GM12878 (cell line): ENCODE measurements around the gene RUNDC3A. TPM values are rescaled to one million over a fixed set of nuclear protein-coding genes. Genes with fewer than 3 reads are reported as not detected.

Source experiments
- ATAC-seq: fragments of 200-7000 bp; cut with Tn5 transposase; 3 replicates; pipeline ENCODE4 v1.9.1; 2020; ENCODE audit warnings: mild to moderate bottlenecking, moderate library complexity
- BruUV-seq: library from RNA; stranded (reverse); fragments of 400-500 nt; replicated peaks from 2 replicates; lab custom pipeline; 2021; lab: Mats Ljungman, UMichigan
- CTCF ChIA-PET: fragments of 300-600 bp; sonication (Branson Sonifier 250); formaldehyde crosslinking; extraction: SDS; loops from one replicate; lab custom pipeline; 2021; ENCODE audit warnings: inconsistent platforms; lab: Yijun Ruan, JAX
- POLR2A ChIA-PET: fragments of 350-600 bp; formaldehyde crosslinking; extraction: SDS; loops from one replicate; lab custom pipeline; 2021; ENCODE audit warnings: inconsistent platforms; lab: Charles Lee
- RAD21 ChIA-PET: fragments of 300-600 bp; sonication (Branson Sonifier 250); formaldehyde crosslinking; loops from one replicate; lab custom pipeline; 2023; ENCODE audit warnings: antibody characterized with exemption; ENCODE audit not compliant: unreplicated experiment; lab: Charles Lee
- SMC1A ChIA-PET: fragments of 300-600 bp; sonication (Branson Sonifier 250); formaldehyde crosslinking; loops from one replicate; lab custom pipeline; 2023; ENCODE audit not compliant: unreplicated experiment, uncharacterized antibody; lab: Charles Lee
- DNase-seq: peaks from one replicate; pipeline ENCODE4 v3.0.0-alpha.2; 2011; ENCODE audit warnings: low read depth, low spot score
- FAIRE-seq: peaks from 3 replicates; lab custom pipeline; 2011; peaks lifted over from hg19 to GRCh38; lab: Jason Lieb, UNC
- H2AFZ ChIP-seq: 2 replicates; pipeline ENCODE4 v1.6.0; 2011; ENCODE audit warnings: low read depth, low read length, control low read depth; ENCODE audit not compliant: control insufficient read depth
- H3K27ac ChIP-seq: 2 replicates; pipeline ENCODE4 v1.5.1; 2011; ENCODE audit warnings: control low read depth; ENCODE audit not compliant: control insufficient read depth, insufficient read depth
- H3K27me3 ChIP-seq, 2 experiments: replicated peaks in 1 of 2; 2 replicates each; pipeline versions ENCODE4 v1.6.0 to v1.6.1; 2011; ENCODE audit warnings: low read length in 1 of 2; ENCODE audit not compliant: control insufficient read depth in 2 of 2, insufficient read depth in 2 of 2
- H3K36me3 ChIP-seq, 2 experiments: 2 replicates each; pipeline ENCODE4 v1.5.1; 2011; ENCODE audit warnings: low read length in 1 of 2; ENCODE audit not compliant: control insufficient read depth in 2 of 2, insufficient read depth in 2 of 2
- H3K4me1 ChIP-seq: 2 replicates; pipeline ENCODE4 v1.6.1; 2011; ENCODE audit warnings: mild to moderate bottlenecking, low read length, moderate library complexity, mixed read lengths; ENCODE audit not compliant: control insufficient read depth, insufficient read depth
- H3K4me2 ChIP-seq: 2 replicates; pipeline ENCODE4 v1.6.0; 2011; ENCODE audit warnings: control low read depth; ENCODE audit not compliant: control insufficient read depth, insufficient read depth
- H3K4me3 ChIP-seq: fragments of 200-600 bp; sonication (generic); 2 replicates; pipeline ENCODE4 v1.5.1; 2016
- H3K79me2 ChIP-seq: 2 replicates; pipeline ENCODE4 v1.6.0; 2011; ENCODE audit warnings: low read length; ENCODE audit not compliant: control insufficient read depth, insufficient read depth
- H3K9ac ChIP-seq: 2 replicates; pipeline ENCODE4 v1.8.0; 2011; ENCODE audit warnings: low read length, control low read depth, mixed read lengths; ENCODE audit not compliant: control insufficient read depth, insufficient read depth
- H3K9me3 ChIP-seq: replicated peaks from 3 replicates; pipeline ENCODE4 v1.5.1; 2011; ENCODE audit warnings: mild to moderate bottlenecking, low read length; ENCODE audit not compliant: control insufficient read depth, insufficient read depth
- H4K20me1 ChIP-seq: 2 replicates; pipeline ENCODE4 v1.6.0; 2011; ENCODE audit not compliant: control insufficient read depth, insufficient read depth
- CREM ChIP-seq: IDR thresholded peaks from 2 replicates; pipeline ENCODE4 v1.6.1; 2014; ENCODE audit warnings: antibody characterized with exemption, low read depth
- EZH2 ChIP-seq: IDR thresholded peaks from 2 replicates; pipeline ENCODE4 v1.6.1; 2012; ENCODE audit warnings: low read depth, mild to moderate bottlenecking, control low read depth, inconsistent platforms, low read length, borderline replicate concordance; ENCODE audit not compliant: control insufficient read depth
- KDM1A ChIP-seq: fragments of 200-600 bp; sonication (generic); IDR thresholded peaks from 2 replicates; pipeline ENCODE4 v1.6.1; 2016; ENCODE audit warnings: borderline replicate concordance
- NFIC ChIP-seq: IDR thresholded peaks from 2 replicates; pipeline ENCODE4 v1.6.1; 2012; ENCODE audit warnings: low read depth, mild to moderate bottlenecking, inconsistent platforms, low read length, moderate library complexity
- NFXL1 ChIP-seq: fragments of 450-650 bp; IDR thresholded peaks from 2 replicates; pipeline ENCODE4 v1.6.1; 2017; ENCODE audit warnings: antibody characterized with exemption, mild to moderate bottlenecking, borderline replicate concordance
- NR2C2 ChIP-seq: IDR thresholded peaks from 2 replicates; pipeline ENCODE4 v1.6.1; 2011; ENCODE audit warnings: borderline replicate concordance, low read depth; ENCODE audit not compliant: control insufficient read depth, insufficient read length
- RBBP5 ChIP-seq: fragments of 200-600 bp; sonication (generic); conservative IDR thresholded peaks from 2 replicates; pipeline ENCODE4 v1.6.1; 2016
- SIX5 ChIP-seq: IDR thresholded peaks from 2 replicates; pipeline ENCODE4 v1.6.1; 2011; ENCODE audit warnings: mild to moderate bottlenecking, low read depth, low read length, moderate library complexity; ENCODE audit not compliant: severe bottlenecking
- SUPT20H ChIP-seq: IDR thresholded peaks from 2 replicates; pipeline ENCODE4 v1.6.1; 2011; ENCODE audit warnings: low read depth, mild to moderate bottlenecking, low read length, moderate library complexity, borderline replicate concordance; ENCODE audit not compliant: control insufficient read depth
- TCF3 ChIP-seq: IDR thresholded peaks from 2 replicates; pipeline ENCODE4 v1.6.1; 2012; ENCODE audit warnings: low read depth, mild to moderate bottlenecking, low read length, borderline replicate concordance; ENCODE audit not compliant: insufficient read depth
- ZNF24 ChIP-seq: fragments of 450-650 bp; IDR thresholded peaks from 2 replicates; pipeline ENCODE4 v1.6.1; 2017; ENCODE audit warnings: antibody characterized with exemption, mild to moderate bottlenecking
- WGBS: methylation state at CpG from one replicate; pipeline ENCODE4 v1.1.6; 2016; ENCODE audit warnings: low lambda C conversion rate; ENCODE audit not compliant: insufficient replicate concordance, insufficient coverage; ENCODE audit errors: missing lambda C conversion rate; 5-methylcytosine and 5-hydroxymethylcytosine counted together
- in situ Hi-C: fragments of 300-500 bp; cut with MboI; formaldehyde crosslinking; loops from 9 replicates; pipeline ENCODE4 v1.14.3; 2018; ENCODE audit warnings: mixed read lengths
- intact Hi-C: fragments of 100-400 bp; cut with micrococcal nuclease; formaldehyde crosslinking; loops from one replicate; pipeline ENCODE4 v1.14.2; 2022; ENCODE audit not compliant: unreplicated experiment
- polyA plus RNA-seq, 11 experiments: library from polyadenylated mRNA; depleted of rRNA in 4 of 11; unstranded in 6 of 11; stranded (reverse) in 5 of 11; fragments of >200 nt; fragmentation: Nextera tagmentation in 4 of 11; fragmentation: Illumina TruSeq in 1 of 11; extraction: Ambion mirVana in 4 of 11; extraction: Trizol in 1 of 11; gene quantifications; 1 replicate in 1 of 11; 2 replicates in 10 of 11; pipeline versions ENCODE4 v1.2.1 to v1.2.3, GENCODE V29; 2011 to 2016; ENCODE audit warnings: inconsistent platforms in 2 of 11, missing spikeins in 2 of 11, low read depth in 1 of 11
- total RNA-seq, 4 experiments: library from RNA; depleted of rRNA in 3 of 4; stranded (reverse); fragments of >200 nt in 3 of 4; fragmentation: Illumina TruSeq in 1 of 4; extraction: Trizol in 1 of 4; gene quantifications; 2 replicates each; pipeline versions ENCODE4 v1.2.1 to v1.2.3, GENCODE V29; 2013 to 2021
- TF ChIP-seq, protein P1 (sequence below): fragments of 450-650 bp; IDR thresholded peaks from 2 replicates; pipeline ENCODE4 v1.6.1; 2017; ENCODE audit warnings: mild to moderate bottlenecking, low read depth, inconsistent platforms; ENCODE audit not compliant: poor library complexity, severe bottlenecking
- TF ChIP-seq, protein P2 (sequence below): IDR thresholded peaks from 2 replicates; pipeline ENCODE4 v1.6.1; 2012; ENCODE audit warnings: low read length, inconsistent platforms

Gene RUNDC3A
- total and polyA plus RNA-seq, 10 of the 15 experiments (the other 5 are each of a cell fraction or from before 2014, with no cell fraction given): 0.07 to 0.17 TPM; not detected in 8

DNA sequence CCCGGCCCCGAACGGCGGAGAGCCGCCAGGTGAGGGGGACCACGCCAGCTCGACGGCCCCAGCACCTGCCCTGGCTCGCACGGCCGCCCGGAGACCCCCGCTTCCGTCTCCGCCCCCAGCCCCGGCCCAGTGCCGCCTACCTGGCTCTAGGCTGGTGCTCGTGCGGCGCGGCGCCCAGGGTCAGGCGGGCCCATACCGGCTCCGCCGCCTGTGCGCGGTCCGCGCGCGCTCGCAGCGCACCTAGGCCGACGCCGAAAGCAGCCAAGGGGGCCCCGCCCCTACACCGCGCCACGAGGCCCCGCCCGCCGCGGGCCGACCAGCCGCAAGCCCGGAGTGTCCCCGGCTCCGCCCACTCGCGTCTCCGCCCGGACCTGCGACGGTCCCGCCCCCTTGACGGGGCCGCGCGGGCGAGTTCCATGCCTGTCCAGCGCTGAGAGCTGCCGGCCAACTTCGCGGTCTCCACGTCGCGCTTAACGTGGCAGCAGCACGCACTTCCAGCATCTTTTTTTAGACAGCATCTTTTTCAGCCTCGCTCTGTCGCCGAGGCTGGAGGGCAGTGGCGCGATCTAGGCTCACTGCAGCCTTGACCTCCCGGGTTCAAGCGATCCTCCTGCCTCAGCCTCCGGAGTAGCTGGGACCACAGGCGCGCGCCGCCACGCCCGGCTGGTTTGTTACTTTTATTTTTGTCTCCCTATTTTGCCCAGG is 16.3 kb downstream of the RUNDC3A start, which contains the start of gene SLC25A39 (continued):
- TF ChIP-seq NR2C2 (no peak), KDM1A (peak; percentile 90; the same call in 1 of the 2 replicates), TCF3 (no peak), ZNF24 (0 out of 2 replicates have a peak, but pooled peaks have one; percentile 56)
- TF ChIP-seq, all 136 proteins: peak for 47

DNA sequence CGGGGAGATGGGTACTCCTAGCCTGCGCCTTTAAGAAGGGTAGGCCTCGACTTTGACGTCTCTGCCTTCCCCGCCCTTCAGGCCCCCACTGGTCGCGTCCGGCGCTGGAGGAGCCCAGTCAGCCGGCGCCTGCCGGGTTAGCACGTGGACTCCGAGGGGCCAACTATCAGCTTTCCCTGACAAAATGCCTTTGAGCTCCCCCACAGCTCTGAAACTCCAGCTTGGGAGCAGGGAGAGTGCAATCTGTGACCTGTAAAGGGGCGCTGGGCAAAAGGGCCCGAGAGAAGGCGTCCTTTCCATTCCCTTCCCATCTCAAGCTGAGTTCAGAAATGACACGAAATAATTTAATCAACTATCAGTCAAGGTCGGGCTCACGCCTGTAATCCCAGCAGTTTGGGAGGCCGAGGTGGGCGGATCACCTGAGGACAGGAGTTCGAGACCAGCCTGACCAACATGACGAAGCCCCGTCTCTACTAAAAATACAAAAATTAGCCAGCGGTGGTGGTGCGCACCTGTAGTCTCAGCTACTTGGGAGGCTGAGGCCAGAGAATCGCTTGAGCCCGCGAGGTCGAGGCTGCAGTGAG is 18.6 kb downstream of the RUNDC3A start:
- CTCF ChIA-PET: interaction anchor here (0.6 to 3.8 kb wide), 15 partner anchors 8 to 896 kb away, joined by 3 to 46 read pairs (median 4); partner anchors contain the start of genes GRN, HDAC5 and TMUB2
- peak overlapping the region; percentile 83 for H3K27ac ChIP-seq
- SMC1A ChIA-PET: interaction anchor here (0.7 to 1.2 kb wide), 9 partner anchors 10 to 196 kb away, joined by 3 to 9 read pairs (median 4); partner anchors contain the start of gene GRN
- RAD21 ChIA-PET: interaction anchor here (0.5 to 3.6 kb wide), 18 partner anchors 19 to 204 kb away, joined by 3 to 40 read pairs (median 4); partner anchors contain the start of genes GRN, HDAC5, TMUB2 and UBTF
- H3K4me2 ChIP-seq: peak overlapping the region; percentile 88
- in situ Hi-C loops: loop anchor here (5.0 kb wide), 2 partner anchors 125 to 185 kb away; partner anchors contain the start of gene HROB
- H3K9me3 ChIP-seq: no peaks in the 10 kb centered on the region
- H3K36me3 ChIP-seq: peaks cover 2 to 3% of the 10 kb centered on the region in 2 experiments; a peak in 2 of 4 replicates
- BruUV-seq: no TSS peak
- peak overlapping the region; percentile 65 for H3K9ac ChIP-seq
- H3K4me1 ChIP-seq: peaks cover 14% of the 10 kb centered on the region
- H4K20me1 ChIP-seq: no peaks in the 10 kb centered on the region
- peak overlapping the region; percentile 60; the same call in 1 of the 2 replicates for H3K4me3 ChIP-seq
- H3K27me3 ChIP-seq: no peaks in the 10 kb centered on the region
- DNase-seq: peak; percentile 79
- POLR2A ChIA-PET: interaction anchor here (0.5 to 1.6 kb wide), 14 partner anchors 10 to 213 kb away, joined by 3 to 11 read pairs (median 4); partner anchors contain the start of genes GRN and TMUB2
- peak; percentile 79 for ATAC-seq
- WGBS: 19% methylated on average over 30 of the region's 31 CpGs
- H3K79me2 ChIP-seq: peaks cover 26% of the 10 kb centered on the region
- peak; percentile 68 for FAIRE-seq
- peak overlapping the region; percentile 54 for H2AFZ ChIP-seq
- intact Hi-C loops: loop anchor here (5.0 kb wide), 1 partner anchor 185 kb away; the partner anchor contains the start of gene HROB
- TF ChIP-seq, protein P1, sequence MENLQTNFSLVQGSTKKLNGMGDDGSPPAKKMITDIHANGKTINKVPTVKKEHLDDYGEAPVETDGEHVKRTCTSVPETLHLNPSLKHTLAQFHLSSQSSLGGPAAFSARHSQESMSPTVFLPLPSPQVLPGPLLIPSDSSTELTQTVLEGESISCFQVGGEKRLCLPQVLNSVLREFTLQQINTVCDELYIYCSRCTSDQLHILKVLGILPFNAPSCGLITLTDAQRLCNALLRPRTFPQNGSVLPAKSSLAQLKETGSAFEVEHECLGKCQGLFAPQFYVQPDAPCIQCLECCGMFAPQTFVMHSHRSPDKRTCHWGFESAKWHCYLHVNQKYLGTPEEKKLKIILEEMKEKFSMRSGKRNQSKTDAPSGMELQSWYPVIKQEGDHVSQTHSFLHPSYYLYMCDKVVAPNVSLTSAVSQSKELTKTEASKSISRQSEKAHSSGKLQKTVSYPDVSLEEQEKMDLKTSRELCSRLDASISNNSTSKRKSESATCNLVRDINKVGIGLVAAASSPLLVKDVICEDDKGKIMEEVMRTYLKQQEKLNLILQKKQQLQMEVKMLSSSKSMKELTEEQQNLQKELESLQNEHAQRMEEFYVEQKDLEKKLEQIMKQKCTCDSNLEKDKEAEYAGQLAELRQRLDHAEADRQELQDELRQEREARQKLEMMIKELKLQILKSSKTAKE: peak; percentile 59
- TF ChIP-seq CREM (peak; percentile 75), SUPT20H (no peak), NFIC (no peak), SIX5 (peak; percentile 18), RBBP5 (no peak), NFXL1 (no peak), EZH2 (no peak)
- TF ChIP-seq, protein P2, sequence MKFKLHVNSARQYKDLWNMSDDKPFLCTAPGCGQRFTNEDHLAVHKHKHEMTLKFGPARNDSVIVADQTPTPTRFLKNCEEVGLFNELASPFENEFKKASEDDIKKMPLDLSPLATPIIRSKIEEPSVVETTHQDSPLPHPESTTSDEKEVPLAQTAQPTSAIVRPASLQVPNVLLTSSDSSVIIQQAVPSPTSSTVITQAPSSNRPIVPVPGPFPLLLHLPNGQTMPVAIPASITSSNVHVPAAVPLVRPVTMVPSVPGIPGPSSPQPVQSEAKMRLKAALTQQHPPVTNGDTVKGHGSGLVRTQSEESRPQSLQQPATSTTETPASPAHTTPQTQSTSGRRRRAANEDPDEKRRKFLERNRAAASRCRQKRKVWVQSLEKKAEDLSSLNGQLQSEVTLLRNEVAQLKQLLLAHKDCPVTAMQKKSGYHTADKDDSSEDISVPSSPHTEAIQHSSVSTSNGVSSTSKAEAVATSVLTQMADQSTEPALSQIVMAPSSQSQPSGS: no peak
